RWPE2 (cell line): ENCODE measurements around the gene KRT13.

Source experiments
- ATAC-seq: fragments of 200-7000 bp; cut with Tn5 transposase; 3 replicates; pipeline ENCODE4 v1.9.1; 2021; ENCODE audit warnings: low read depth
- DNase-seq: peaks from one replicate; pipeline ENCODE4 v3.0.0-alpha.2; 2020; ENCODE audit warnings: low spot score
- H3K27ac ChIP-seq: fragments of 450-650 bp; 2 replicates; pipeline ENCODE4 v1.5.1; 2017; ENCODE audit warnings: mild to moderate bottlenecking; ENCODE audit not compliant: poor library complexity, severe bottlenecking
- H3K27me3 ChIP-seq: fragments of 250-450 bp; sonication (Bioruptor Pico); 2 replicates; pipeline ENCODE4 v1.5.1; 2021; ENCODE audit warnings: mild to moderate bottlenecking, moderate library complexity; ENCODE audit not compliant: insufficient read depth, poor library complexity, severe bottlenecking
- H3K36me3 ChIP-seq: fragments of 250-450 bp; sonication (Bioruptor Pico); 2 replicates; pipeline ENCODE4 v1.5.1; 2020; ENCODE audit warnings: low read depth, mild to moderate bottlenecking, moderate library complexity
- H3K4me1 ChIP-seq: fragments of 250-450 bp; sonication (Bioruptor Pico); 2 replicates; pipeline ENCODE4 v1.5.1; 2021; ENCODE audit warnings: mild to moderate bottlenecking, moderate library complexity; ENCODE audit not compliant: insufficient read depth, poor library complexity, severe bottlenecking
- H3K4me3 ChIP-seq: fragments of 250-450 bp; sonication (Bioruptor Pico); 2 replicates; pipeline ENCODE4 v1.5.1; 2021; ENCODE audit warnings: mild to moderate bottlenecking, moderate library complexity; ENCODE audit not compliant: severe bottlenecking
- H3K9me3 ChIP-seq: fragments of 250-450 bp; sonication (Bioruptor Pico); 2 replicates; pipeline ENCODE4 v1.5.1; 2021; ENCODE audit warnings: mild to moderate bottlenecking, moderate library complexity; ENCODE audit not compliant: severe bottlenecking
- TF ChIP-seq, protein P1 (sequence below): fragments of 450-650 bp; IDR thresholded peaks from one replicate; pipeline ENCODE4 v1.5.1; 2017; ENCODE audit warnings: mild to moderate bottlenecking, moderate library complexity; ENCODE audit not compliant: poor library complexity, severe bottlenecking

KRT13 gene

GRCh38 chr17:41476866-41477815 is 28.3 kb downstream of the KRT13 start:
- no peaks in the 10 kb centered on the region for H3K27me3 ChIP-seq
- no peaks in the 10 kb centered on the region for H3K36me3 ChIP-seq
- H3K27ac ChIP-seq = no peak overlapping the region
- ATAC-seq (no peak), DNase-seq (no peak)
- H3K4me3 ChIP-seq = no peak overlapping the region
- H3K4me1 ChIP-seq = no peaks in the 10 kb centered on the region
- H3K9me3 ChIP-seq = no peaks in the 10 kb centered on the region
- TF ChIP-seq, protein P1, sequence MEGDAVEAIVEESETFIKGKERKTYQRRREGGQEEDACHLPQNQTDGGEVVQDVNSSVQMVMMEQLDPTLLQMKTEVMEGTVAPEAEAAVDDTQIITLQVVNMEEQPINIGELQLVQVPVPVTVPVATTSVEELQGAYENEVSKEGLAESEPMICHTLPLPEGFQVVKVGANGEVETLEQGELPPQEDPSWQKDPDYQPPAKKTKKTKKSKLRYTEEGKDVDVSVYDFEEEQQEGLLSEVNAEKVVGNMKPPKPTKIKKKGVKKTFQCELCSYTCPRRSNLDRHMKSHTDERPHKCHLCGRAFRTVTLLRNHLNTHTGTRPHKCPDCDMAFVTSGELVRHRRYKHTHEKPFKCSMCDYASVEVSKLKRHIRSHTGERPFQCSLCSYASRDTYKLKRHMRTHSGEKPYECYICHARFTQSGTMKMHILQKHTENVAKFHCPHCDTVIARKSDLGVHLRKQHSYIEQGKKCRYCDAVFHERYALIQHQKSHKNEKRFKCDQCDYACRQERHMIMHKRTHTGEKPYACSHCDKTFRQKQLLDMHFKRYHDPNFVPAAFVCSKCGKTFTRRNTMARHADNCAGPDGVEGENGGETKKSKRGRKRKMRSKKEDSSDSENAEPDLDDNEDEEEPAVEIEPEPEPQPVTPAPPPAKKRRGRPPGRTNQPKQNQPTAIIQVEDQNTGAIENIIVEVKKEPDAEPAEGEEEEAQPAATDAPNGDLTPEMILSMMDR = no peak

- no peak for ATAC-seq
- H3K36me3 ChIP-seq = no peaks in the 10 kb centered on the region
- TF ChIP-seq, protein P1 = no peak
- no peaks in the 10 kb centered on the region for H3K27me3 ChIP-seq
- H3K4me3 ChIP-seq = no peak overlapping the region
- no peak for DNase-seq
- no peak overlapping the region for H3K27ac ChIP-seq
- no peaks in the 10 kb centered on the region for H3K4me1 ChIP-seq
- H3K9me3 ChIP-seq = no peaks in the 10 kb centered on the region
Observed at GRCh38 chr17:41475421-41475820, 30.0 kb downstream of the KRT13 start.

DNA sequence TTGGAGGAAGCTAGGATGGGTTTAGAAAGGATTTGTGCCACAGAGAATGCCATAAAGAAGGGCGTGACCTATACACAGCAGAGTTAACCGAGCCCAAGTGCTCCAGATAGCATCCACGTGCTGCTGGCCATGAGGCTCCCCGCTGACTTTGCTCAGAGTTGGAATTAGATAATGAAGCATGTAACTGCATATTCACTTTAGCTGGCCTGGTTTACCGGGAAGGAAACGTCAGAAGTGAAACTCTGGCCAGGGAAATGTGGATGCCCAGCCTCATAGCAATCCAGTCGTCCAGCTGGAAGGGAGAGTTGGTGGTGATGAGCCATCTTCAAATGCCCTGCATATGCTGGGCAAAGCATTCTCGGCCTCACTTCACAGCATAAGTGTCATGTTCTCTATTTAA is 30.5 kb downstream of the KRT13 start:
- H3K4me3 ChIP-seq = no peak overlapping the region
- H3K27me3 ChIP-seq = no peaks in the 10 kb centered on the region
- no peaks in the 10 kb centered on the region for H3K36me3 ChIP-seq
- ATAC-seq (no peak), DNase-seq (no peak)
- no peaks in the 10 kb centered on the region for H3K9me3 ChIP-seq
- H3K4me1 ChIP-seq = no peaks in the 10 kb centered on the region
- no peak overlapping the region for H3K27ac ChIP-seq
- TF ChIP-seq, protein P1 = no peak

DNA sequence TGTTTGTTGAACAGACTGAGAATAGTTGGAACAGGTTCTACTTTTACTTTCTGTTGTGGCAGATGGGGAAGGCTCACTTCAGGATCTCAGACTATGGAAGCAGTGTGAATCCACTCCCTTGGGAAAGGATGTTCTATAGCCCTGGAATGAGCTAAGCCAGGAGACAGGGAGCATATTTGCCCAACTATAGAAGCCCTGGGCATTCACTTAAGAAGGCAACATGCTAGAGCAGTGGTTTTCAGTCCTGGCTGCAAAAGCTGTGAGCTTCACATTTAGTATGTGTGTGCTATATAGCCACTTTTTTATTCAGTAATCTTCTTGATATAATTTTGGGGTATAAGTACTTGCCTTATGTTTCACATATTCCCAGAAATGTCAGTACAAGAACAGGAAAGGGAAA is 37.1 kb downstream of the KRT13 start:
- peaks cover 10% of the 10 kb centered on the region for H3K4me1 ChIP-seq
- no peaks in the 10 kb centered on the region for H3K9me3 ChIP-seq
- H3K27me3 ChIP-seq = no peaks in the 10 kb centered on the region
- TF ChIP-seq, protein P1 = no peak
- H3K27ac ChIP-seq = no peak overlapping the region
- ATAC-seq (no peak), DNase-seq (no peak)
- H3K36me3 ChIP-seq = no peaks in the 10 kb centered on the region
- no peak overlapping the region for H3K4me3 ChIP-seq

DNA sequence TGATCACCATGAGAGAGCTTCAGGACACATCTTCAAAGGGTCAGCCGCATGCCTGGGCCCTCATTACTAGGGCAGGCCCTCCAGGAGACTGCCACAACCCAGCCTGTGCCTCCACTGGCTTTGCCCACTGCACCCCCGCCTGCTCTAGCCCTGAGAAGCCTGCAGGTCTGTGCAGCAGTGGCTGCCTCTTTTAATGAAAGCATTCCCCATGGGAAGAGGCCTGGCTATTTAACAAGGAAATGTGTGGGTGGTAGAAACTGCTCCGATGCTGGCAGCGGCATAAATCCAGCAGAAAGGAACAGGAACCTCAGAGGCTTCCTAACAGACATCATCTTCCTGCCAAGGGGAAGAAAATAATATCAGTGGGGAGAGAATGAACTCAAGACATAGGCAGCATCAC is 37.9 kb downstream of the KRT13 start:
- Histone ChIP-seq H3K9me3 (no peaks in the 10 kb centered on the region), H3K4me1 (peaks cover 10% of the 10 kb centered on the region), H3K4me3 (no peak overlapping the region), H3K27ac (no peak overlapping the region), H3K27me3 (no peaks in the 10 kb centered on the region), H3K36me3 (no peaks in the 10 kb centered on the region)
- no peak for DNase-seq
- ATAC-seq = no peak
- TF ChIP-seq, protein P1 = no peak
